GM19025 (cell line): Measurements from ENCODE around the gene FAM227A.
"Not testable (repeated sequence)": the region's sequence is repeated elsewhere in the genome, so short reads cannot be mapped to it uniquely, and the experiment has no call there.

Source experiments
- ATAC-seq: cut with Tn5 transposase; IDR thresholded peaks from one replicate; pipeline ENCODE4 v1.9.1; 2021; ENCODE audit warnings: mild to moderate bottlenecking, low read depth, moderate library complexity; ENCODE audit not compliant: unreplicated experiment

FAM227A gene

GRCh38 chr22:38674888-38675287, 18.7 kb upstream of the FAM227A start:
- ATAC-seq: no peak

GRCh38 chr22:38657045-38657909, 1.1 kb upstream of the FAM227A start:
- ATAC-seq: peak; percentile 21

- ATAC-seq: no peak
Observed at GRCh38 chr22:38655519-38656255, 505 bp downstream of the FAM227A start.

GRCh38 chr22:38653741-38654140, 2.5 kb downstream of the FAM227A start:
- ATAC-seq: no peak

- no peak for ATAC-seq
Observed at GRCh38 chr22:38652859-38653258, 3.3 kb downstream of the FAM227A start.

GRCh38 chr22:38649841-38650522, 6.2 kb downstream of the FAM227A start:
- ATAC-seq: no peak

- ATAC-seq: no peak
Observed at GRCh38 chr22:38645430-38645829, 10.8 kb downstream of the FAM227A start.

GRCh38 chr22:38644245-38644644, 11.9 kb downstream of the FAM227A start:
- ATAC-seq: not testable (repeated sequence)

- no peak for ATAC-seq
Observed at GRCh38 chr22:38641476-38642040, 14.6 kb downstream of the FAM227A start.

GRCh38 chr22:38638728-38639127, 17.5 kb downstream of the FAM227A start:
- no peak for ATAC-seq

GRCh38 chr22:38638216-38638615, 18.0 kb downstream of the FAM227A start:
- no peak for ATAC-seq

GRCh38 chr22:38632528-38632927, 23.7 kb downstream of the FAM227A start:
- no peak for ATAC-seq

GRCh38 chr22:38631724-38632123, 24.5 kb downstream of the FAM227A start:
- no peak for ATAC-seq

GRCh38 chr22:38629108-38629507, 27.1 kb downstream of the FAM227A start:
- no peak for ATAC-seq

GRCh38 chr22:38628444-38628843, 27.7 kb downstream of the FAM227A start:
- no peak for ATAC-seq

GRCh38 chr22:38623351-38623750, 32.8 kb downstream of the FAM227A start:
- ATAC-seq: no peak

GRCh38 chr22:38618682-38619081, 37.5 kb downstream of the FAM227A start:
- no peak for ATAC-seq

- ATAC-seq: no peak
Observed at GRCh38 chr22:38618258-38618657, 37.9 kb downstream of the FAM227A start.

GRCh38 chr22:38615064-38615405, 41.2 kb downstream of the FAM227A start:
- ATAC-seq: not testable (repeated sequence)

- ATAC-seq: no peak
Observed at GRCh38 chr22:38614332-38615063, 41.7 kb downstream of the FAM227A start.
